GM21717 (cell line): ENCODE results near the gene TNNT2.

Experiments
- ATAC-seq: cut with Tn5 transposase; IDR thresholded peaks from one replicate; pipeline ENCODE4 v1.9.1; 2021; ENCODE audit warnings: mild to moderate bottlenecking, moderate library complexity; ENCODE audit not compliant: unreplicated experiment

The TNNT2 gene

GRCh38 chr1:201377611-201378092, at the start of gene TNNT2:
Gene TNNT2 (minus strand): TSS chr1:201377680. CDS start chr1:201373254, 4,426 bp downstream.
- ATAC-seq = no peak

- ATAC-seq = no peak
These were observed 49.2 kb upstream of the TNNT2 start for GRCh38 chr1:201426479-201427310.

- ATAC-seq = no peak
These were observed 46.7 kb upstream of the TNNT2 start for GRCh38 chr1:201424146-201424545.

- ATAC-seq = no peak
These were observed 46.2 kb upstream of the TNNT2 start for GRCh38 chr1:201423655-201424054.

GRCh38 chr1:201422436-201423030, 45.1 kb upstream of the TNNT2 start:
- no peak for ATAC-seq

- ATAC-seq = no peak
These were observed 44.5 kb upstream of the TNNT2 start for GRCh38 chr1:201422026-201422425.

GRCh38 chr1:201421041-201421440, 43.6 kb upstream of the TNNT2 start:
- no peak for ATAC-seq

- no peak for ATAC-seq
These were observed 43.1 kb upstream of the TNNT2 start for GRCh38 chr1:201420608-201421002.

- ATAC-seq = no peak
These were observed 42.5 kb upstream of the TNNT2 start for GRCh38 chr1:201419746-201420607.

GRCh38 chr1:201419256-201419655, 41.8 kb upstream of the TNNT2 start:
- no peak for ATAC-seq

- ATAC-seq = no peak
These were observed 41.0 kb upstream of the TNNT2 start for GRCh38 chr1:201418461-201418860.

- no peak for ATAC-seq
These were observed 36.7 kb upstream of the TNNT2 start for GRCh38 chr1:201414051-201414738.

- no peak for ATAC-seq
These were observed 33.8 kb upstream of the TNNT2 start for GRCh38 chr1:201411292-201411691.

- no peak for ATAC-seq
These were observed 32.0 kb upstream of the TNNT2 start for GRCh38 chr1:201409440-201409839.

GRCh38 chr1:201408834-201409200, 31.3 kb upstream of the TNNT2 start:
- no peak for ATAC-seq

GRCh38 chr1:201408176-201408833, 30.8 kb upstream of the TNNT2 start:
- ATAC-seq = no peak

GRCh38 chr1:201406831-201407406, 29.4 kb upstream of the TNNT2 start:
- ATAC-seq = no peak

GRCh38 chr1:201405484-201405831, 28.0 kb upstream of the TNNT2 start:
- ATAC-seq = no peak

- no peak for ATAC-seq
These were observed 27.4 kb upstream of the TNNT2 start for GRCh38 chr1:201404722-201405483.
